ENCODE data around the gene SELENOV.
A peak's percentile ranks its signal among the peaks of the same experiment; 100 is the strongest.

The SELENOV gene

GRCh38 chr19:39494661-39495060 lies 20.3 kb upstream of the SELENOV start:
- DNase-seq (ENCODE audit: low spot score), result no peak

- DNase-seq (ENCODE audit: low spot score), result no peak
Measured at GRCh38 chr19:39496063-39496462, 18.9 kb upstream of the SELENOV start.

- no peak for DNase-seq (ENCODE audit: low spot score)
Measured at GRCh38 chr19:39497701-39497995, 17.3 kb upstream of the SELENOV start.

GRCh38 chr19:39497996-39498797 lies 16.7 kb upstream of the SELENOV start:
- no peak for DNase-seq (ENCODE audit: low spot score)

- DNase-seq (ENCODE audit: low spot score), result no peak
Measured at GRCh38 chr19:39498798-39499642, 15.9 kb upstream of the SELENOV start, which contains the start of gene DLL3. DLL3 (plus strand) TSS chr19:39498947; CDS start chr19:39498975, 28 bp downstream.

GRCh38 chr19:39499932-39500331 lies 15.0 kb upstream of the SELENOV start:
- no peak for DNase-seq (ENCODE audit: low spot score)

- no peak for DNase-seq (ENCODE audit: low spot score)
Measured at GRCh38 chr19:39500543-39500942, 14.4 kb upstream of the SELENOV start.

GRCh38 chr19:39501340-39501739 lies 13.6 kb upstream of the SELENOV start:
- DNase-seq (ENCODE audit: low spot score), result no peak

GRCh38 chr19:39502640-39503417 lies 12.1 kb upstream of the SELENOV start:
- peak; percentile 92 for DNase-seq (ENCODE audit: low spot score)

- DNase-seq (ENCODE audit: low spot score), result no peak
Measured at GRCh38 chr19:39506598-39506943, 8.4 kb upstream of the SELENOV start.

GRCh38 chr19:39506944-39507714 lies 7.8 kb upstream of the SELENOV start:
- DNase-seq (ENCODE audit: low spot score), result peak; percentile 63

- DNase-seq (ENCODE audit: low spot score), result no peak
Measured at GRCh38 chr19:39507715-39508364, 7.1 kb upstream of the SELENOV start.

GRCh38 chr19:39508629-39509028 lies 6.3 kb upstream of the SELENOV start:
- DNase-seq (ENCODE audit: low spot score), result no peak

GRCh38 chr19:39509233-39509632 lies 5.7 kb upstream of the SELENOV start:
- no peak for DNase-seq (ENCODE audit: low spot score)

GRCh38 chr19:39512988-39513387 lies 2.0 kb upstream of the SELENOV start:
- DNase-seq (ENCODE audit: low spot score), result no peak

GRCh38 chr19:39515551-39516191 lies 732 bp downstream of the SELENOV start:
- DNase-seq (ENCODE audit: low spot score), result no peak

- no peak for DNase-seq (ENCODE audit: low spot score)
Measured at GRCh38 chr19:39516270-39516669, 1.3 kb downstream of the SELENOV start.

GRCh38 chr19:39517432-39517831 lies 2.5 kb downstream of the SELENOV start:
- DNase-seq (ENCODE audit: low spot score), result no peak

- no peak for DNase-seq (ENCODE audit: low spot score)
Measured at GRCh38 chr19:39518458-39518857, 3.5 kb downstream of the SELENOV start.

- no peak for DNase-seq (ENCODE audit: low spot score)
Measured at GRCh38 chr19:39518975-39519374, 4.0 kb downstream of the SELENOV start.
